ENCODE results near the gene SLC49A3.

DNA sequence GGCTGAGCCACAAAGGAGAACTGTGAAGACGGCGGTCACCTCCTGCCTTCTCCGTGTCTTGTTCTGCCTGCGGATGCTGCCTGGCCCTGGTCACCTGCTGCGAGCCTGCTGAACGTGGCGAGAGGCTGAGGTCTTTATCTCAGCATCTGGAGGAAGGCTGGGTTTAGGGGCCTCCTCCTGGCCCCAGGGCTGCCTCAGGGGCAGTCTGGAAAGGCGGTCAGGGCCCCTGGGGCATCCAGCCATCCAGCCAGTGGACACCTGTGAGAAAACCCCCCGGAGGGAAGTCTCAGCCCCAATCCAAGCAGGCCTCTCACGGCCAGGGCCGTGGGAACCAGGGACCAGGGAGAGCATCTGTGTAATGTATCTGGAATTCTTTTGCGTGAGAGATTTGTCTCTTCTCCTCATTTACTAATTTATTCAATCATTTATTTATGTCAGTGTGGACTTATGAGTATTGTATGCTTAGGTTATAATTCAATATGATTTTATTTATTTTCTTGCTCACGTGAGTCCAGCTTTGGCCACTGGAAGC is 52.3 kb downstream of the SLC49A3 start:
- TF ChIP-seq, protein P1, sequence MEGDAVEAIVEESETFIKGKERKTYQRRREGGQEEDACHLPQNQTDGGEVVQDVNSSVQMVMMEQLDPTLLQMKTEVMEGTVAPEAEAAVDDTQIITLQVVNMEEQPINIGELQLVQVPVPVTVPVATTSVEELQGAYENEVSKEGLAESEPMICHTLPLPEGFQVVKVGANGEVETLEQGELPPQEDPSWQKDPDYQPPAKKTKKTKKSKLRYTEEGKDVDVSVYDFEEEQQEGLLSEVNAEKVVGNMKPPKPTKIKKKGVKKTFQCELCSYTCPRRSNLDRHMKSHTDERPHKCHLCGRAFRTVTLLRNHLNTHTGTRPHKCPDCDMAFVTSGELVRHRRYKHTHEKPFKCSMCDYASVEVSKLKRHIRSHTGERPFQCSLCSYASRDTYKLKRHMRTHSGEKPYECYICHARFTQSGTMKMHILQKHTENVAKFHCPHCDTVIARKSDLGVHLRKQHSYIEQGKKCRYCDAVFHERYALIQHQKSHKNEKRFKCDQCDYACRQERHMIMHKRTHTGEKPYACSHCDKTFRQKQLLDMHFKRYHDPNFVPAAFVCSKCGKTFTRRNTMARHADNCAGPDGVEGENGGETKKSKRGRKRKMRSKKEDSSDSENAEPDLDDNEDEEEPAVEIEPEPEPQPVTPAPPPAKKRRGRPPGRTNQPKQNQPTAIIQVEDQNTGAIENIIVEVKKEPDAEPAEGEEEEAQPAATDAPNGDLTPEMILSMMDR (conservative IDR thresholded peaks at IDR 0.05; ENCODE audit: low read length), result no peak
- no peak for TF ChIP-seq EZH2phosphoT487 (IDR thresholded peaks at IDR 0.05; ENCODE audit: borderline replicate concordance)
